ENCODE measurements around the gene TNFAIP8L2.

- TF ChIP-seq CTCF (IDR thresholded peaks at IDR 0.05) = no peak
- TF ChIP-seq POLR2A (IDR thresholded peaks at IDR 0.05) = no peak
- TF ChIP-seq EP300 (IDR thresholded peaks at IDR 0.05; ENCODE audit: low read depth) = no peak
- no peak for TF ChIP-seq POLR2AphosphoS5 (IDR thresholded peaks at IDR 0.05)
Observed at GRCh38 chr1:151146072-151146411, 10.4 kb upstream of the TNFAIP8L2 start.

Data from transverse colon (tissue), 4 donors.